Stimulated activated memory B cell treated with anti-CD40 and anti-IgM and Interleukin-4, amounts not matched to agents 10 μg/mL and 1 μg/mL and 100 μg/mL, for 72 hours (primary cell): ENCODE data around the gene CBX6.
"Not testable (repeated sequence)": the region's sequence is repeated elsewhere in the genome, so short reads cannot be mapped to it uniquely, and the experiment has no call there.

Experiments
- ATAC-seq: fragments of 150-1000 bp; cut with Tn5 transposase; 2 replicates; pipeline ENCODE4 v1.10.0; 2021
- H3K27ac Mint-ChIP-seq: one replicate; pipeline ENCODE4 v1.8.0; 2022; ENCODE audit warnings: mild to moderate bottlenecking, mixed read lengths
- H3K27me3 Mint-ChIP-seq: one replicate; pipeline ENCODE4 v1.8.0; 2022; ENCODE audit warnings: mixed read lengths
- H3K36me3 Mint-ChIP-seq: one replicate; pipeline ENCODE4 v1.8.0; 2022; ENCODE audit warnings: mixed read lengths
- H3K4me1 Mint-ChIP-seq: one replicate; pipeline ENCODE4 v1.8.0; 2022; ENCODE audit warnings: mixed read lengths
- H3K4me3 Mint-ChIP-seq: one replicate; pipeline ENCODE4 v1.8.0; 2022; ENCODE audit warnings: mild to moderate bottlenecking, moderate library complexity, mixed read lengths
- H3K9me3 Mint-ChIP-seq: one replicate; pipeline ENCODE4 v1.8.0; 2022; ENCODE audit warnings: mixed read lengths

CBX6 gene

GRCh38 chr22:38872172-38872830 is at the start of gene CBX6:
Gene CBX6, minus strand, starts transcription at chr22:38872216. Its CDS starts 26 bp downstream, at chr22:38872190.
- peak within 1 kb of the TSS; percentile 93 for H3K27ac Mint-ChIP-seq
- peaks cover 27% of the 10 kb centered on the region for H3K36me3 Mint-ChIP-seq
- peak within 1 kb of the TSS; percentile 98 for H3K4me3 Mint-ChIP-seq
- peak; percentile 89 for ATAC-seq
- H3K27me3 Mint-ChIP-seq = no peaks in the 10 kb centered on the region
- H3K9me3 Mint-ChIP-seq = no peaks in the 10 kb centered on the region
- H3K4me1 Mint-ChIP-seq = peaks cover 62% of the 10 kb centered on the region

- H3K27me3 Mint-ChIP-seq = peaks cover 31% of the 10 kb centered on the region
- no peaks in the 10 kb centered on the region for H3K4me1 Mint-ChIP-seq
- H3K36me3 Mint-ChIP-seq = no peaks in the 10 kb centered on the region
- no peak overlapping the region for H3K27ac Mint-ChIP-seq
- no peak for ATAC-seq
- H3K4me3 Mint-ChIP-seq = no peak overlapping the region
- no peaks in the 10 kb centered on the region for H3K9me3 Mint-ChIP-seq
Observed at GRCh38 chr22:38921806-38922205, 49.8 kb upstream of the CBX6 start.

- no peak for ATAC-seq
- H3K27ac Mint-ChIP-seq = no peak overlapping the region
- no peaks in the 10 kb centered on the region for H3K4me1 Mint-ChIP-seq
- no peaks in the 10 kb centered on the region for H3K36me3 Mint-ChIP-seq
- no peak overlapping the region for H3K4me3 Mint-ChIP-seq
- peaks cover 29% of the 10 kb centered on the region for H3K27me3 Mint-ChIP-seq
- no peaks in the 10 kb centered on the region for H3K9me3 Mint-ChIP-seq
Observed at GRCh38 chr22:38921120-38921519, 49.1 kb upstream of the CBX6 start.

GRCh38 chr22:38919631-38920190 is 47.7 kb upstream of the CBX6 start:
- no peaks in the 10 kb centered on the region for H3K4me1 Mint-ChIP-seq
- no peak overlapping the region for H3K27ac Mint-ChIP-seq
- ATAC-seq = no peak
- H3K9me3 Mint-ChIP-seq = no peaks in the 10 kb centered on the region
- no peaks in the 10 kb centered on the region for H3K36me3 Mint-ChIP-seq
- peaks cover 36% of the 10 kb centered on the region for H3K27me3 Mint-ChIP-seq
- H3K4me3 Mint-ChIP-seq = no peak overlapping the region

GRCh38 chr22:38911434-38911833 is 39.4 kb upstream of the CBX6 start:
- peaks cover 5% of the 10 kb centered on the region for H3K4me1 Mint-ChIP-seq
- peaks cover 73% of the 10 kb centered on the region for H3K27me3 Mint-ChIP-seq
- H3K27ac Mint-ChIP-seq = no peak overlapping the region
- no peak overlapping the region for H3K4me3 Mint-ChIP-seq
- H3K9me3 Mint-ChIP-seq = no peaks in the 10 kb centered on the region
- ATAC-seq = no peak
- no peaks in the 10 kb centered on the region for H3K36me3 Mint-ChIP-seq

- H3K27me3 Mint-ChIP-seq = peaks cover 70% of the 10 kb centered on the region
- H3K36me3 Mint-ChIP-seq = peaks cover 6% of the 10 kb centered on the region
- peaks cover 5% of the 10 kb centered on the region for H3K4me1 Mint-ChIP-seq
- H3K9me3 Mint-ChIP-seq = peaks cover 7% of the 10 kb centered on the region
- no peak overlapping the region for H3K27ac Mint-ChIP-seq
- no peak for ATAC-seq
- no peak overlapping the region for H3K4me3 Mint-ChIP-seq
Observed at GRCh38 chr22:38907767-38908166, 35.8 kb upstream of the CBX6 start.

GRCh38 chr22:38906052-38906451 is 34.0 kb upstream of the CBX6 start:
- H3K27me3 Mint-ChIP-seq = peaks cover 53% of the 10 kb centered on the region
- no peak overlapping the region for H3K27ac Mint-ChIP-seq
- no peak for ATAC-seq
- peaks cover 6% of the 10 kb centered on the region for H3K36me3 Mint-ChIP-seq
- peaks cover 10% of the 10 kb centered on the region for H3K4me1 Mint-ChIP-seq
- H3K9me3 Mint-ChIP-seq = peaks cover 7% of the 10 kb centered on the region
- H3K4me3 Mint-ChIP-seq = no peak overlapping the region

- H3K27ac Mint-ChIP-seq, H3K9me3 Mint-ChIP-seq, H3K36me3 Mint-ChIP-seq, ATAC-seq, H3K4me3 Mint-ChIP-seq: not testable (repeated sequence)
- peaks cover 16% of the 10 kb centered on the region for H3K4me1 Mint-ChIP-seq
- peaks cover 35% of the 10 kb centered on the region for H3K27me3 Mint-ChIP-seq
Observed at GRCh38 chr22:38904052-38904617, 32.1 kb upstream of the CBX6 start.

- peak; percentile 12 for ATAC-seq
- peaks cover 6% of the 10 kb centered on the region for H3K36me3 Mint-ChIP-seq
- peaks cover 7% of the 10 kb centered on the region for H3K9me3 Mint-ChIP-seq
- no peak overlapping the region for H3K4me3 Mint-ChIP-seq
- H3K27ac Mint-ChIP-seq = no peak overlapping the region
- peaks cover 24% of the 10 kb centered on the region for H3K27me3 Mint-ChIP-seq
- H3K4me1 Mint-ChIP-seq = peaks cover 10% of the 10 kb centered on the region
Observed at GRCh38 chr22:38901111-38901641, 29.2 kb upstream of the CBX6 start.

GRCh38 chr22:38900677-38901076 is 28.7 kb upstream of the CBX6 start:
- ATAC-seq = peak; percentile 57
- H3K4me1 Mint-ChIP-seq = peaks cover 10% of the 10 kb centered on the region
- H3K9me3 Mint-ChIP-seq = peaks cover 7% of the 10 kb centered on the region
- peaks cover 26% of the 10 kb centered on the region for H3K27me3 Mint-ChIP-seq
- H3K27ac Mint-ChIP-seq = no peak overlapping the region
- H3K36me3 Mint-ChIP-seq = peaks cover 6% of the 10 kb centered on the region
- H3K4me3 Mint-ChIP-seq = no peak overlapping the region

GRCh38 chr22:38891256-38891655 is 19.2 kb upstream of the CBX6 start:
- H3K36me3 Mint-ChIP-seq = no peaks in the 10 kb centered on the region
- H3K4me1 Mint-ChIP-seq = peaks cover 7% of the 10 kb centered on the region
- H3K4me3 Mint-ChIP-seq = no peak overlapping the region
- H3K9me3 Mint-ChIP-seq = no peaks in the 10 kb centered on the region
- peaks cover 38% of the 10 kb centered on the region for H3K27me3 Mint-ChIP-seq
- no peak for ATAC-seq
- H3K27ac Mint-ChIP-seq = no peak overlapping the region

- Mint-ChIP-seq H3K4me1 (peaks cover 9% of the 10 kb centered on the region), H3K36me3 (no peaks in the 10 kb centered on the region), H3K4me3 (no peak overlapping the region), H3K27me3 (peaks cover 33% of the 10 kb centered on the region), H3K27ac (no peak overlapping the region), H3K9me3 (no peaks in the 10 kb centered on the region)
- ATAC-seq = no peak
Observed at GRCh38 chr22:38890377-38890776, 18.4 kb upstream of the CBX6 start.

GRCh38 chr22:38886333-38886732 is 14.3 kb upstream of the CBX6 start:
- Mint-ChIP-seq H3K4me3 (no peak overlapping the region), H3K27me3 (peaks cover 23% of the 10 kb centered on the region), H3K36me3 (no peaks in the 10 kb centered on the region), H3K27ac (no peak overlapping the region), H3K4me1 (peaks cover 30% of the 10 kb centered on the region), H3K9me3 (no peaks in the 10 kb centered on the region)
- peak; percentile 80 for ATAC-seq

- peaks cover 20% of the 10 kb centered on the region for H3K27me3 Mint-ChIP-seq
- H3K27ac Mint-ChIP-seq = no peak overlapping the region
- no peak for ATAC-seq
- H3K4me3 Mint-ChIP-seq = no peak overlapping the region
- H3K9me3 Mint-ChIP-seq = no peaks in the 10 kb centered on the region
- H3K36me3 Mint-ChIP-seq = no peaks in the 10 kb centered on the region
- H3K4me1 Mint-ChIP-seq = peaks cover 31% of the 10 kb centered on the region
Observed at GRCh38 chr22:38882972-38883622, 11.1 kb upstream of the CBX6 start.

GRCh38 chr22:38881997-38882879 is 10.2 kb upstream of the CBX6 start:
- Mint-ChIP-seq H3K4me1 (peaks cover 31% of the 10 kb centered on the region), H3K4me3 (no peak overlapping the region), H3K27me3 (peaks cover 20% of the 10 kb centered on the region), H3K36me3 (no peaks in the 10 kb centered on the region), H3K27ac (no peak overlapping the region), H3K9me3 (no peaks in the 10 kb centered on the region)
- no peak for ATAC-seq
